Measurements from ENCODE around the gene MRPL10.

DNA sequence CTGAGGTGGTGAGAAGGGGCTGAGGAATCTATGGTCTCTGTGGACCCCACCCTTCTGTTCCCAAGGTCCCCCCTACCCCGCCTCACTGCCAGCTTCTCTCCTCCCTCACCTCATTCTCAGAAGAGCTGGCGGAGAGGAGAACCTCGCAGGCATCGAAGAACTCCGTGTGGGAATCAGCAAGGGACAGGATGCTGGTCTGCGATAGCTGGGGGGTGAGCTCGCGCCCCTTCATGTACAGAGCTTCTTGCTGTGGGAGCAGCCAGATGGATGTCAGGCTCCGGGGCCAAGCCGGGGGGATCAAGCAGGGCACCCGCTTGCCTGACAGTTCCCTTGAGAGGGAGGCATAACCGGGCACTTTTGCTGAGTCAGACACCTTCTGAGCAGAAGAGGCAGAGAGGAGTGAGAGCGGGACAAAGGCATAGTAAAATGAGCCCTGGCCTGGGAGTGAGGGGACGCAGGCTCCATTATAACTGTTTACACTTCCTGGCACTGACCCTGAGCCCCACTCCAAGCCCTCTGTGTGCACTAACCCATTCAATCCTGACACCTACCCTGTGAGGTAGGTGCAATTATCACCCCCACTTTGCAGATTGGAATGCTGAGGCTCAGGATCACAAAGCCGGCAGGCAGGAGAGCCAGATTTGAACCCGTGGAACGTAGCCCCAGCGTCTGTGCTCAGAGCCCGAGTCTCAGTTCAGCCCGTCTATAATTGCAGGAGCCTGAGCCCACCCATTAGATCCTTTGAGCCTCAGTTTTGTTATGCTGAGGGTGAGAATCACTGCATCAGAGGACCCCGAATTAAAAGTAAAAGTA is 16.0 kb downstream of the MRPL10 start:
- TF ChIP-seq CEBPB (IDR thresholded peaks at IDR 0.05; ENCODE audit: low read depth) (no peak), FOSL1 (IDR thresholded peaks at IDR 0.05; ENCODE audit: low read depth) (no peak), POLR2A (IDR thresholded peaks at IDR 0.05; ENCODE audit: borderline replicate concordance, extremely low read depth, insufficient read depth, insufficient read length) (no peak)
- TF ChIP-seq, protein P1, sequence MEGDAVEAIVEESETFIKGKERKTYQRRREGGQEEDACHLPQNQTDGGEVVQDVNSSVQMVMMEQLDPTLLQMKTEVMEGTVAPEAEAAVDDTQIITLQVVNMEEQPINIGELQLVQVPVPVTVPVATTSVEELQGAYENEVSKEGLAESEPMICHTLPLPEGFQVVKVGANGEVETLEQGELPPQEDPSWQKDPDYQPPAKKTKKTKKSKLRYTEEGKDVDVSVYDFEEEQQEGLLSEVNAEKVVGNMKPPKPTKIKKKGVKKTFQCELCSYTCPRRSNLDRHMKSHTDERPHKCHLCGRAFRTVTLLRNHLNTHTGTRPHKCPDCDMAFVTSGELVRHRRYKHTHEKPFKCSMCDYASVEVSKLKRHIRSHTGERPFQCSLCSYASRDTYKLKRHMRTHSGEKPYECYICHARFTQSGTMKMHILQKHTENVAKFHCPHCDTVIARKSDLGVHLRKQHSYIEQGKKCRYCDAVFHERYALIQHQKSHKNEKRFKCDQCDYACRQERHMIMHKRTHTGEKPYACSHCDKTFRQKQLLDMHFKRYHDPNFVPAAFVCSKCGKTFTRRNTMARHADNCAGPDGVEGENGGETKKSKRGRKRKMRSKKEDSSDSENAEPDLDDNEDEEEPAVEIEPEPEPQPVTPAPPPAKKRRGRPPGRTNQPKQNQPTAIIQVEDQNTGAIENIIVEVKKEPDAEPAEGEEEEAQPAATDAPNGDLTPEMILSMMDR (IDR thresholded peaks at IDR 0.05 in 2 of 3, conservative IDR thresholded peaks at IDR 0.05 in 1 of 3; ENCODE audit: borderline replicate concordance in 1 of 3, insufficient read depth in 1 of 3, low read depth in 2 of 3, low read length in 2 of 3): no peak

Data from HCT116 (cell line).